Fibroblast of skin of abdomen (primary cell): ENCODE measurements around the gene DNAJC15. TPM values are rescaled to one million over a fixed set of nuclear protein-coding genes. Genes with fewer than 3 reads are reported as not detected.
"Not testable (repeated sequence)": the region's sequence is repeated elsewhere in the genome, so short reads cannot be mapped to it uniquely, and the experiment has no call there.

Source experiments
- DNase-seq: peaks from one replicate; pipeline ENCODE4 v3.0.0-alpha.2; 2013
- polyA plus RNA-seq, 2 experiments: library from polyadenylated mRNA; unstranded; fragments of 120-200 nt; gene quantifications; one replicate each; pipeline ENCODE4 v1.2.1, GENCODE V29; 2013; ENCODE audit not compliant: insufficient read length in 2 of 2

DNAJC15 gene
- 46.2 TPM for polyA plus RNA-seq (2013, experiment 1 of 2; ENCODE audit: insufficient read length)
- 46.2 TPM for polyA plus RNA-seq (2013, experiment 2 of 2; ENCODE audit: insufficient read length)

DNA sequence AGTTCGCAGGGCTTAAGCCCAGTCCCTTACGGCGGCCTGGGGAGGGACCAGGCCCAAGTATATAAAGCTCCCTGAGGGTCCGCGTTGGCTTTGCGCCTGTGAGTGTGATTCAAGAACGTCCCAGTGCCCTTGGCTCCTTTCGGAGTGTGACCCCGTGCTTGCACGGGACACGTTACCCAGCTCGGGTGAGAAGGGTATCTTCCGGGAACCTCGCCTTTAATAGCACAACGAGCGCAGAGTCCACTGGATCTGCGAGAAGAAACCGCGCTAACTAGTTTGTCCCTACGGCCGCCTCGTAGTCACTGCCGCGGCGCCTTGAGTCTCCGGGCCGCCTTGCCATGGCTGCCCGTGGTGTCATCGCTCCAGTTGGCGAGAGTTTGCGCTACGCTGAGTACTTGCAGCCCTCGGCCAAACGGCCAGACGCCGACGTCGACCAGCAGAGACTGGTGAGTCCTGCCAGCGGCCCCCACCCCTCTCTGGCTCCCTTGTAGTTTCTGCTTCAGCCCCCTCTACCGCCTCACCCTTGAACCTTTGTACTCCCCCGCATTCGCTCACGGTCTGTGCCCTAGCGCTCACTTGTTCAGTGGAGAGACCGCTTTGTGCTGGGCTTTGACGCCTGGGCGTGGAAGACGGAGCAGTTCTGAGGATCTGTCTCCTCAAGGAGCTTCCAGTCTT is at the start of gene DNAJC15:
TSS of gene DNAJC15 (plus strand) at position 298 of the 675 bp plus-strand sequence. CDS start at position 339, 41 bp downstream.
- DNase-seq = peak; percentile 87

DNA sequence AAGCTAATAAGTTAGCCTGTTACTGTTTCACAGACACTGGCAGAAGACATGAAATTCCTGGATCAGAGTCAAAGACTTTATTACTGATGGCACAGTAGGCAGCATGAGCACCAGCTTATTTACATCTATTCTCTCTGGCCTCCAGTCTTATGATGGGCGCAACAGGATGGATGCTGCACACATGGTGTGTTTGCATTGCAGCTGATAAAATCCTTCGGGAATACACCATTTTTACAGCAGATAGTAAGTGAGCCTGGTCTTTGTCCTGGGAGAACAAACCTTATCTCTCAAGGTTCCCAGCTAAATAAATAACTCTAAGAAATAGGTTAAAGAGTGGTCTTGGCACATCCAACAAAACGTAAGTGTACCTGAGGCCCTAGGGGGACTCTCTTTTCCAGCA is 47.3 kb upstream of the DNAJC15 start:
- DNase-seq = no peak

DNA sequence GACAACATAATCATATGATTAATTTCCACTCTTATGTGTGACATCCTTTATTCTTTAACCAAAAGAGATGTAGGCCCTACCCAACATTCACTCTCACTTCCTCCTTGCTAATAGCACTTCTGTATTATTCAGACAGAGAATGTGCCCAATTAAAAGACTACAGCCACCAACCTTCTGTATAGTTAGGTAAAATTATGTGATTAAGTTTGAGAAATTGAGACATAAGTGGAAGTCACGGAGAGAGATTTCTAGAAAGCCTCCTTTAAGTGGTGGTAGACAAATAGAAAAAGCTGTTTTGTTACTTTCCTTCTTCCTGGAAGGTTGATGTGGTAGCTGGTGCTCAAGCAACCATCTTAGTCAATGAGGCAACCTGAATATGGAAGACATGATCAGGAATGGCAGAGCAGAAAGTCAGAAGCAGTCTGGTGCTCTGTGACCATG is 46.1 kb upstream of the DNAJC15 start:
- DNase-seq = no peak

DNA sequence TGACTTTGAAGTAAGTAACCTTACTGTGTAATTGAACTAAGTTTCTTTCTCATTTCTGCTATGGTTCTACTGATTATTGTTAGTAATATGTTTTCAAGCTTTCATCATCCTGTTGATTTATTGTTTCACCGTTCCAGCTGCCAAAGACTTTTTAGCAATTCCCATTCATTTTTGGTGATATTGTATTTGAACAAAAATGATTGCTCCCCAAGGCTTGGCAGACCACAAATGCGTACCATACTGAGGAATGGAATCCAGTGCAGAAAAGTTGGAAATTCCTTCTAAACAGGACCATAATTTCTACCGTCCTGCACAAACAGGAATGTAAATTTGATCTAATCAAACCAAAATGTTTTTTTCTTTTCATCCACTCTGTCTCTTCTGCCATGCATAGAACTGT is 42.1 kb upstream of the DNAJC15 start:
- DNase-seq = peak; percentile 95

DNA sequence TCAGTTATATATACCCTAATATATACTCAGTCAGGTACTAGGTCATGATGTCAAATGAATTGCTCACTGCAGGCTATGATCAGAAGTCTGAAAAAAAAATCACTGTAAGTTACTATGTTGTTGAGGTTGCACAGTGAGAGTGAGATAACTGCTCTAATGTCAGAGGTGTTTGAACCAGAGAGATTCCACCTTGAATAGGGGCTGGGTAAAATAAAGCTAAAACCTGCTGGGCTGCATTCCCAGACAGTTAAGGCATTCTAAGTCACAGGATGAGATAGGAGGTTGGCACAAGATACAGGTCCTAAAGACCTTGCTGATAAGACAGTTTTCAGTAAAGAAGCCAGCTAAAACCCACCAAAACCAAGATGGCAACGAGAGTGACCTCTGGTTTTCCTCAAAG is 41.5 kb upstream of the DNAJC15 start:
- no peak for DNase-seq

DNA sequence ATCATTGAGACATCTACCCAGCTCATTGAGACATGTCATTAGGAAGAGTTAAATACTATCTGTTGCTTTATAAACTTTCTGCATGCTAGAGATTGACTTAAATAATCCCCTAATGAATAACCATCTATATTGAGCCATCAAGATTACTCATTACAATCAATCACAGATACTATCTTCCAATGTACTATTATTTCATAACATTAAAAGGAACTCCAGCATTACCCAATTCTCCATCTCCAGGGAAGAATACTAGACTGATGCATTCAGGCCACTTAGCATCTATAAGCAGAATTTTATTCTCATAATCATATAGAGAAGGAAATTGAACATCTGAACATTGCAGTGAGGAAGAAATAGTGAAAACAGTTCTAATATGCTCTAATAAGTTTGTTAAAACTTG is 39.4 kb upstream of the DNAJC15 start:
- DNase-seq = no peak

DNA sequence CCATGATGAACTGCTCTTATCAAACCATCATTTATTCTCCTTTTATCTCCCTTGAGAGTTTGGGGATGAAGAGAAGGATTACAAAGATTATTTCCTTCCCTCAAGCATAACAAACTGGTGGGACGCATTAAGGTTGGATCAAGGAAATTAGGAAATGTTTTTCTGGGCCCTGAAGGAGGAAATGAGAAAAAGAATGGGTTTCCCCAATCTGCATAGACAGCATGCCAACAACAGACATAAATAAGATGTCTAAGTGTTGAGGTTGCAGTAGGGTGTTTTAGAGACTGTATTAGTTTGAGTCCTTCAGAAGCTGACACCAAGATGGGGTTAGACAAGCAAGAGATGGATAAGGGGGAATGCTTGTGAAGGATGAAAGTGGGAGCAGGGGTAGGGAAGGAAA is 38.7 kb upstream of the DNAJC15 start:
- no peak for DNase-seq

DNA sequence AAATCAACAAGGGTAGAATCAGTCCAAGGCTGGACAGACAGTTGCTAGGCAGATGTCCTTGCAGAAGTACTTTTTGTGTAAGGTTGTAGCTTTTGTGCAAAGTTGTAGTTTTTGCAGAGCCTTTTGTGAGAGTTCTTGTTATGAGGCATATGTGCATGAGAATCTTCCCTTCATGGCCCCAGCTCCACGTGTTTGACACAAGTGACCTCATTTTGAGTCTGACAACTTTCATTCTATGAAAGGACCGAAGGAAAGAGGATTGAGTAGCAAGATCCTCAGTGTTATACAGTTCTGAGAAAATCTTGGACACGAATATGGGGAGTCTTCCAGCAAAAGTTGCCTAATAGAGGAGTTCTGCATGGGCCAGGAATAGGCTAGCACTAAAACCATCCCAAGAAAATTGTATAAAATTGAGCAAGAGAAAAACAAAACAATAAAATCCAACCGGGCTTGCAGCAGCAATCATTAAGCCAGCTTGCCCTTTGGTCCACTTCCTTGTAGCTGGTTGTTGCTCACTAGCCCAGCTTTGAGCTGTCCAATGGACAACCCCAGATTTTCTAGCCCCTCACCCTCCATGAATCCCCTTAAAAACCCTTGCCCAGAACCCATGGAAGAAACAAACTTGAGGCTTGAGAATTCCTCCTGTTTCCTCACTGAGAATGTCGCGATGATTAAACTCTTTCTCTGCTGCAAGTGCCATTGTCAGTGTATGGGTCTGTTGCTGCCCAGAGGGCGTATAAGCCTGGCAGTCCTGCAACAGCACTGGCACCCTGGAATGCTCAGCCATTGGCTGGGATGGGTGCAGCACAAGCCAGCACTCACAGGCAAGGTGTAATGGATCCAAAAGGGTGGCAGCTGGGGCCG is 37.8 kb upstream of the DNAJC15 start:
- DNase-seq = no peak

DNA sequence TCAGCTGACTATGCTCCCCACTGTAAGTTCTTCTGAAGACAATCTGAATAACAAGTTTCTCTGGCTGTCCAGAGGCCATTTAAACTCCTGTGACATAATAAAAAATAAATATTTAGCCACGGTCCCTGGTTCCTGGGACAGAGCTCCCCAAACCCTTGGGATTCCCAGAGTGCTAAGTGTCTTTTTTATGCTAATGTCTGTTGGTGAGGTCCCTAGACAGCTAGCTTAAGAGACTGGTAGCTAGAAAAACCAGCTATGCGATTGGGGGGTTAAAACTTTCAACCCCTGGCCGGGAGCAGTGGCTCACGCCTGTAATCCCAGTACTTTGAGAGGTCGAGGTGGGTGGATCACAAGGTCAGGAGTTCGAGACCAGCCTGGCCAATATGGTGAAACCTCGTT is 37.2 kb upstream of the DNAJC15 start:
- DNase-seq = no peak

DNA sequence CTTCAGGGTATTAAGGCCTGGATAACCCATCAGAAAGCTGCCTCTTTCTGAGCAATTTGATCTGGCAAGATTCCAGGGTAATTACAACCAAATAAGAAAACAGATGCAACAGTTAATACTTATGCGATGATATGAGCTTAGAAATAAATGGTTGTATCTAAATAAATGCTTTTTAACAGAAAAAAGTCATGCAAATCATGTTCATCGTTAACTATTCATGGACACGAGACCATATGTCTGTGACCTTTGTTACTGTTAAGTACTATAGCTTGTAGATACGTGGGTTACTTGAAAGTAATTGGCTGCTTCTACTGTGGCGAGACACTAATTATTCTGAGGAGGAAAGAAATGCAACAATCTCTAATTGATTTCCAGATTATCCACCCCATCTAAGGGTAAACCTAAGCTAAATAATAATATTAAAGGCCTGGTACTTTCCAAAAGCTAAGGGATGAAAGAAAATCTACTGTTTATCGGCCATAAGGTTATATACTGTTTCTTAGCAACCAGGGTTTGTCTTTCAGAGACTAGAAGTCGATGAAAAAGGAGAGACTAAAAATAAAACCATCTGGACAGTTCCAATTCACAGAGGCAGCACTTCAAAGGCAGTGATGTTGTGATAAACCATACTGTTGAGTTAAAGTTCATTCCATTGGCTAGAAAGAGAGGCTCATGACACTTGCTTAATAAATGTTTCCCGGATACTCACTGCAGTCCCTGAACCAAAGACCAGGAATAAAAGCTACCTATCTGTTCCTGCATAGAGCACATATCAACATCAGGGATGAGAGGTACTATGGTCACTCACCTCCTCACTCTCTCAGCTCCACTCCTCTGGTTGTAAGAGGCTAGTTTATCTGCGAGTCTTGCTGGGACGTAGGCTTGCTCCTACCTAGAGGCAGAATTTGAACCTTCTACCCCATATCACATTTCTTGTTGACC is 32.8 kb upstream of the DNAJC15 start:
- peak; percentile 67 for DNase-seq

DNA sequence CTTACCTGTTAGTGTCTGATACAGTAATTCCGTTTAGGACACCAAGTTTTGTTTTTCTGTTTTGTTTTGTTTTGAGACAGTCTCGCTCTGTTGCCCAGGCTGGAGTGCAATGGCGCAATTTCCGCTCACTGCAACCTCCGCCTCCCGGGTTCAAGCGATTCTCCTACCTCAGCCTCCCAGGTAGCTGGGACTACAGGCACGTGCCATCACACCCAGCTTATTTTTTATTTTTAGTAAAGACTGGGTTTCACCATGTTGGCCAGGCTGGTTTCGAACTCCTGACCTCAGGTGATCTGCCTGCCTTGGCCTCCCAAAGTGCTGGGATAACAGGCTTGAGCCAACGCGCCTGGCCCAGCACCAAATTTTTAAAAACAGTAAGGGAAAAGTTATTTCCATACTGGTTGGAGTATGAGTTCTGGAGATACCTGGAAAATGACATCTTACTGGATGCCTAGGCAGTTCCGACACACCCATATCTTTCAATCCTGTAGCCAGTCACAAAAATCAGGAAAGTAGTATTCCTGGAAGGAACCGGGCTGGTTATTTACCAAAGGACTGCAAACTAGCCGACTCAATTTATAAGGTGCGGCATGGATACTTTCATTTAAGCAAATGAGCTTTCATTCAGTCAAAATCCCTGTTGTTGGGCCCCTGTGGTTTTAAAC is 32.0 kb upstream of the DNAJC15 start:
- DNase-seq = not testable (repeated sequence)

DNA sequence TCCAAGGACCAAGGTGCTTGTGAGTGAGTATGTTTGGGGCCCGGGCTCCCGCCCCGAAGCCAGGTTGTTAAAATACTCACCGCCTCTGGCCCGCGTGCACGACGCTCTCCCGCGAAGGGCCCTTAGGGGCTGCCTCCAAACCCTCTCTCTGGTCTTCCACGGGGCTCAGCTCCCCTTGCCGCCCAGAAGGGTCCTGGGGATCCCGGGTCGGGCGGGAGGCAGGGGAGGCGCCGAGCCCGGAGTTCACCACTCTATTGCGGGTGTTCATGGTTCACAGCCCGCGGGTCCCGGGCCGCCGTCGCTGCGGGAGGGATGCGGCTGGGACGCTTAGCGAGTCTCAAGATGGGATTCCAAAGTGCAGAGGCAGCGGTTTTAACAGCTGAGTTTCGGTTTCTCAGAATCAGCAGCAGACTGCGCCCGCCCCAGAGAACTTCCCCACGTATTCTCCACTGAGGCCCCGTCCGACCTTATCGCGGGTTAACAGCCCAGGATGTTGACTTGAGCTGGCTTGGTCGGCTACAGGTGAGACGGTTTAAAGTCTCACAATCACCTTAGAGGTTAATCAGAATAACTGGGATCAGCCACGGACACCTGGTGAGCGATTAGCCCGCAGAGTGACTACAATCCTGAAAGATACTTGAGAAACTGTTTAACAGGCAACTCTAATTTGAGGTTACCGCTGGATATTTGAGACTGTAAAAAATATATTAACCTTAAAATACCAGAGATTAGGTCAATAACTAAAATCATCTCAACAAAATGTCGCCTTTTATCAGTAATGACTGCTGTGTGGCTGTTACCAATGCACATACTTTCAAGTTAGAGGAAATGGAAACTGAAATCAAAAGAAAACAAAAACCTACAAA is 31.3 kb upstream of the DNAJC15 start, which contains the start of gene EPSTI1:
TSS of gene EPSTI1 (minus strand) at position 344 of the 866 bp plus-strand sequence. CDS start at position 268, 76 bp downstream.
- peak; percentile 77 for DNase-seq

DNA sequence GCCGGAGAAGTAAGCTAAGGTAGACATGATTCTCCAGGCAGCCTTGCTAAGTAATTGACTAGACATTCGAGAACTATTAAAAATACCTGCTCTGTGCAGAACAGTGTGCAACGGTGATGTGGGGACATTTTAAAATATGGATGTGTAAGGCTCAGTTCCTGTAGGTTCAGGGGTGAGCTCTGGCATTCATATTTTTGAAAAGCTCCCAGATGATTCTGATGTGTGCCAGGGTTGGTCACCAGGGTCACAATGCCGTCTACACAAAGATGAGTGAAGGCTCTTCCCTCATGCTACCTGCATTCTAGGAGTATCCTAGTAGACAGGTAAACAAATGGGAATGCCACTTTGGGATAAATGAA is 30.6 kb upstream of the DNAJC15 start:
- DNase-seq = no peak

DNA sequence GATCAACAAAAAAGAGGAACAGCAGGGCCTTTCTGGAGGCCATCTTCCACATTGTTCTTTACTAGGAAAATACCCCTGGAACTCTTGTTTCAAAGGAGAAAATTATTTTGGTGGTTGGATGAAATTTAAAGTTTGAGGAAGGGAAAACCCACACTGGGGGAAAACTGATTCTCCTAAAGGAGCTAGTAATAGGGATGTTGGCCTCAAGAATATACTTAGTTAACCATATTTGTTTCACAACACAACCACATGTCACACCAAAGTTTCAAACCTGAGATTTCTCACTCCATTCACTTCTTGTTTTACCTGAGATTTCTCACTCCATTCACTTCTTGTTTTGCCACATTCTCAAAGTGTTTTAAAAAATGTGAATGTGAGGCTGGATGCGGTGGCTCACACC is 28.5 kb upstream of the DNAJC15 start:
- no peak for DNase-seq

DNA sequence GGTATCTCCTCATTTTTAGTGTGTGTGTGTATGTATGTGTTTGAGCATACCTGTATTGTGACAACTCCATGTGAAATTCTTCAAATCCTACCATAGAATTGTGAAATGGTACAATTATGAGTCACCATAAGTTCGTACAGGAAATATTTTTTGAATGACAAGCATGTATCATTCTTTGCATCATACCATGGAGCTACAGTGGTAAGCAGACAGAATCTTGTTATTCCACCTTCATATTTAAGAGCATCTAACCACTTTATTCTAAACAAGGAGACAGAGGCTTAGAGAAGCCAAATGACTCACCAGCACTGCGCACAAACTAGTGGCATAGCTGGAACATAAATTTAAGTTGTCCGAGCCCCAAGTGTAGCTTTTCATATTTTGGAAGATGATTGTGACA is 26.8 kb upstream of the DNAJC15 start:
- peak; percentile 96 for DNase-seq

DNA sequence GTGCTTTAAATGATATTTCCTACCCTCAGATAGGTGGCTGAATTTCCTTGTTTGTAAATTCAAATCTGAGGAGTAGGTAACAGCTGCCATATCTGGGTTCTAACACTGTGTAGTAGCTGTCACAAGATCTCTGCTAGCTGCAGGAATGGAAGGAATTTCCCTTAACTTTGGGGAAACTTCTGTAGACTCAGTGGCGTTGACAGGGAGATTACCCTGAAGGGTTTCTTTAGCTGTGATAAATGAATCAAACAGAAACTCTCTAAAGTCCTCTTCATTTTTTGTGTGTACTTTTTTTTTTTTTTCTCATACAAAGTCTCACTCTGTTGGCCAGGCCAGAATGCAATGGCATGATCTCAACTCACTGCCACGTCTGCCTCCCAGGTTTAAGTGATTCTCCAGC is 26.0 kb upstream of the DNAJC15 start:
- DNase-seq = peak; percentile 90

DNA sequence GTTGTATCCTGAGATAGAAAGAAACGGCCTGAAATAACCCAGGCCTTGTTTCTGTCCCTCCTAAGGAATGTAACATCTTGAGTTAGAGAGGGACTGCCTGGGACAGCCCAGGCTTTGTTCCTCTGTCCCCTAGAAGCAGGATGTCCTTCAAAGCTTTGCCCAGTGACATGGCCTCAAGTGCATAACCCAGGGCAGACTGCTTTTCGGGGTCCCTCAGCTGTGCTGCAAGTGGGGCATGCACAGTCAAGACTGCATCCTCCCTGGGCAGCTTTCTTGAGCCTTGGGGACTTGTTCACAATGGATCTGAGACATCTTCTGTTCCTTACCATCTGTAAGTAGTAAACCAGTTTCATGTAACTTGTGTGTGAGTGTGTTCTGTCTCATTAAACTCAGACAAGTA is 23.9 kb upstream of the DNAJC15 start:
- DNase-seq = no peak

DNA sequence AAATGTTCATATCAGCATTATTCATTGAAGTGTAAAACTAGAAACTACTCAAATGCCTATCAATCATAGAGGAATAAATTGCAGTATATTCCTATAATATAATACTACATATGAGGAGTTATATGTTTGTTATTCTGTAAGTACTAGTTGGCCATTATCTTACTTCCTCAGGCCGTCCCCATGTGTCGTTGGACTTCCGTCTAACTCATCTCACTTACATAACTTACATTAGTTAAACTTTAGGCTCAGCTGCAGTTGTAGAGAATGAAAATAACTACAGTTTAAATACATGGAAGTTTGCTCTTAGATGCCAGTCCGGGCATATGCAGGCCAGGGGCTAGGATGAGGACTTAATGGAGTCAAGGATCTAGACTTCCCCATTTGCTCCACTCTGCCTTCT is 22.7 kb upstream of the DNAJC15 start:
- no peak for DNase-seq

DNA sequence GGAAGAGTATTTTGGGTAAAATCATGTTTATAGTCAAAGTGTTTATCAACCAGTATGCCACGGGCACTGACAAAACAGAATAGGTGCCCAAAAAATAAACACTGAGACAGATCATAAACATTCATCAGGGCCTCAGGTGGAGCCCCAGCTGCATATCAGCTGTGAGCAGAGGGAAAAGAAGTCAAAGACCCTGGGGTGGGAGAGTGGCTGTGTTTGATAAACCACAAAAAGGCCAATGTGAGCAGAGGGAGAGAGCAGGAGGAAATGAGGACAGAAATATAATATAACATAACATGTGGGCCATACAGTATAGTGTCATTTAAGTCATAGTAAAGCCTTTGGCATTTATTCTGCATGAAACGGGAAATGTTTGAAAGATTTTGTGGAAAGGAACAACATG is 21.4 kb upstream of the DNAJC15 start:
- DNase-seq = no peak

DNA sequence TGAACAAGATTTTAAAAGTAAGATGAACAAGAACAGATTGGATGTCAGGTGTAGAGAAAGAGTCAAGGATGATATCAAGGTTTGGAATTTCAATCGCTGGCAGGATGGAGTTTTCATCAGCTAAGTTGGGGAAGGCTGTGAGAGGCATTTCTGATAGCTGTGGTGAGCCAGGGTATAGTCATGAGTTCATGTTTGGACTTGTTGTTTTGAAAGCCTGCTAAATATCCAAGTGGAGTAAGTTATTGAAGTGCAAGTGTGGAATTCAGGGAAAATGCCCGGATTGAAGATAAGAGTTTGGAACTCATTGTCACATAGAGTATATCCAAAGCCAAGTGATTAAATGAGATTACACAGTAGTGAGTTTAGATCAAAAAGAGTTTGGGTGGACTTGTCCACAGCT is 20.4 kb upstream of the DNAJC15 start:
- DNase-seq = peak; percentile 19

DNA sequence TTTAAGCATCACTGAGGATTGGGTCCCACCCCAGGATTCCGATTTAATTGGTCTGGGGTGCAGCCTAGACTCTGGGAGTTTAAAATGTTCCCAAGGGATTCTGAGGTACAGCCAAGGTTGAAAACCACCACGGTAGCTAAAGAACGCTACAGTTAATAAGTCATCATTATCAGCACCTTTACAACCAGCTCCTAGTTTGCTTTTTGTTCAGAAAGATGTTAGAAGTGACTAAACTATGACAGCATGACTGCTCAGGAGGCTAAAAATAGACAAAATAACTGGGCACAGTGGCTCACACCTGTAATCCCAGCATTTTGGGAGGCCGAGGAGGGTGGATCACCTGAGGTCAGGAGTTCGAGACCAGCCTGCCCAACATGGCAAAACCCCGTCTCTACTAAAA is 19.7 kb upstream of the DNAJC15 start:
- no peak for DNase-seq
